CD14-positive monocyte (primary cell): ENCODE measurements around the gene SKIC2. TPM values are rescaled to one million over a fixed set of nuclear protein-coding genes. Genes with fewer than 3 reads are reported as not detected.
"Not testable (repeated sequence)": the region's sequence is repeated elsewhere in the genome, so short reads cannot be mapped to it uniquely, and the experiment has no call there.

ENCODE experiments used
- DNase-seq, 3 donors: peaks; one replicate each; pipeline ENCODE4 v3.0.0-alpha.2; 2011 to 2022
- H2AFZ ChIP-seq: 2 replicates; pipeline ENCODE4 v1.6.0; 2012; ENCODE audit warnings: mild to moderate bottlenecking, low read depth, low read length, inconsistent platforms; ENCODE audit not compliant: insufficient read depth, poor library complexity, severe bottlenecking
- H3K27ac ChIP-seq, 2 donors: 1 replicate in 1 of 2; 2 replicates in 1 of 2; pipeline ENCODE4 v1.5.1; 2012 to 2013; ENCODE audit warnings: low read length in 2 of 2, control low read depth in 1 of 2, inconsistent platforms in 1 of 2, low read depth in 1 of 2, mild to moderate bottlenecking in 1 of 2
- H3K27me3 ChIP-seq, 2 donors: one replicate each; pipeline versions ENCODE4 v1.6.0 to v1.6.1; 2011 to 2013; ENCODE audit warnings: low read length in 2 of 2; ENCODE audit not compliant: control insufficient read depth in 2 of 2, insufficient read depth in 2 of 2
- H3K36me3 ChIP-seq, 2 donors: replicated peaks in 1 of 2; 1 replicate in 1 of 2; 2 replicates in 1 of 2; pipeline versions ENCODE4 v1.5.1 to v1.6.1; 2012 to 2013; ENCODE audit warnings: low read length in 2 of 2, control low read depth in 1 of 2, inconsistent platforms in 1 of 2, mild to moderate bottlenecking in 1 of 2; ENCODE audit not compliant: insufficient read depth in 2 of 2, control insufficient read depth in 1 of 2
- H3K4me1 ChIP-seq, 2 donors: 1 replicate in 1 of 2; 2 replicates in 1 of 2; pipeline versions ENCODE4 v1.5.1 to v1.6.1; 2012 to 2013; ENCODE audit warnings: low read length in 2 of 2, control low read depth in 1 of 2, inconsistent platforms in 1 of 2, mild to moderate bottlenecking in 1 of 2, moderate library complexity in 1 of 2; ENCODE audit not compliant: insufficient read depth in 2 of 2, control insufficient read depth in 1 of 2
- H3K4me2 ChIP-seq: replicated peaks from 2 replicates; pipeline ENCODE3; 2012; ENCODE audit warnings: low read length, moderate library complexity, mild to moderate bottlenecking; ENCODE audit not compliant: poor library complexity, severe bottlenecking; ENCODE audit errors: extremely low read depth
- H3K4me3 ChIP-seq, 3 experiments: fragments of 200-600 bp in 1 of 3; sonication (generic) in 1 of 3; replicated peaks in 1 of 3; 1 replicate in 2 of 3; 2 replicates in 1 of 3; pipeline ENCODE4 v1.5.1; 2011 to 2013; ENCODE audit warnings: low read length in 3 of 3, mild to moderate bottlenecking in 3 of 3, control low read depth in 2 of 3, low read depth in 2 of 3, inconsistent platforms in 1 of 3, moderate library complexity in 1 of 3
- H3K79me2 ChIP-seq: 2 replicates; pipeline ENCODE4 v1.6.0; 2012; ENCODE audit warnings: mild to moderate bottlenecking, control low read depth, inconsistent platforms, low read length, moderate library complexity; ENCODE audit not compliant: insufficient read depth
- H3K9ac ChIP-seq: 2 replicates; pipeline ENCODE4 v1.6.0; 2017; ENCODE audit warnings: low read length, mild to moderate bottlenecking; ENCODE audit not compliant: insufficient read depth, poor library complexity, severe bottlenecking
- H3K9me3 ChIP-seq, 2 donors: replicated peaks in 1 of 2; 1 replicate in 1 of 2; 2 replicates in 1 of 2; pipeline versions ENCODE4 v1.5.1 to v1.6.1; 2012 to 2013; ENCODE audit warnings: low read length in 2 of 2, control low read depth in 1 of 2; ENCODE audit not compliant: control insufficient read depth in 1 of 2, insufficient read depth in 1 of 2
- H4K20me1 ChIP-seq: 2 replicates; pipeline ENCODE4 v1.6.0; 2012; ENCODE audit warnings: mild to moderate bottlenecking, low read length, control low read depth, moderate library complexity; ENCODE audit not compliant: insufficient read depth
- H3K27ac Mint-ChIP-seq, 7 donors: one replicate each; pipeline ENCODE4 v1.8.0; 2020; ENCODE audit warnings: mild to moderate bottlenecking in 7 of 7, mixed read lengths in 7 of 7, moderate library complexity in 6 of 7, inconsistent platforms in 2 of 7
- H3K27me3 Mint-ChIP-seq, 3 donors: one replicate each; pipeline ENCODE4 v1.8.0; 2021 to 2022; ENCODE audit warnings: low read depth in 3 of 3, mild to moderate bottlenecking in 3 of 3, mixed read lengths in 3 of 3, moderate library complexity in 3 of 3, inconsistent platforms in 1 of 3
- H3K36me3 Mint-ChIP-seq, 2 donors: one replicate each; pipeline ENCODE4 v1.8.0; 2020; ENCODE audit warnings: mixed read lengths in 2 of 2, inconsistent platforms in 1 of 2, mild to moderate bottlenecking in 1 of 2
- H3K4me1 Mint-ChIP-seq: one replicate; pipeline ENCODE4 v1.8.0; 2020; ENCODE audit warnings: mild to moderate bottlenecking, mixed read lengths
- H3K4me3 Mint-ChIP-seq, 2 donors: one replicate each; pipeline ENCODE4 v1.8.0; 2020; ENCODE audit warnings: mild to moderate bottlenecking in 2 of 2, mixed read lengths in 2 of 2, moderate library complexity in 1 of 2
- H3K9me3 Mint-ChIP-seq, 7 donors: one replicate each; pipeline ENCODE4 v1.8.0; 2020 to 2022; ENCODE audit warnings: mixed read lengths in 7 of 7, mild to moderate bottlenecking in 6 of 7, moderate library complexity in 6 of 7, inconsistent platforms in 2 of 7
- CTCF ChIP-seq: fragments of 200-600 bp; IDR thresholded peaks from one replicate; pipeline ENCODE4 v1.8.0; 2022; ENCODE audit warnings: antibody characterized with exemption, mild to moderate bottlenecking
- WGBS: methylation state at CpG from one replicate; pipeline ENCODE4 v1.1.5; 2013; ENCODE audit warnings: missing lambda C conversion rate; ENCODE audit not compliant: insufficient coverage; 5-methylcytosine and 5-hydroxymethylcytosine counted together
- intact Hi-C, 2 donors: fragments of 100-400 bp; cut with micrococcal nuclease; formaldehyde crosslinking; loops; one replicate each; pipeline versions ENCODE4 v1.15.0 to v1.15.1; 2023
- polyA plus RNA-seq, 3 donors: library from polyadenylated mRNA; depleted of rRNA in 1 of 3; unstranded in 2 of 3; stranded (reverse) in 1 of 3; fragments of 300-500 nt in 2 of 3; fragments of >200 nt in 1 of 3; fragmentation: Illumina TruSeq in 2 of 3; gene quantifications; 1 replicate in 2 of 3; 2 replicates in 1 of 3; pipeline ENCODE4 v1.2.3, GENCODE V29; 2012 to 2021

The SKIC2 gene
- polyA plus RNA-seq, 3 donors = 13.2 to 72.1 (median 13.2) TPM

GRCh38 chr6:31979238-31979898, 20.4 kb downstream of the SKIC2 start:
- intact Hi-C loops = no loop called here
- Mint-ChIP-seq H3K27ac (peak overlapping the region in 1 of 7 donors; percentile 13), H3K27me3 (no peaks in the 10 kb centered on the region), H3K36me3 (peaks cover 14 to 35% of the 10 kb centered on the region in 2 donors), H3K4me1 (peaks cover 2% of the 10 kb centered on the region), H3K4me3 (no peak overlapping the region), H3K9me3 (peaks cover 0 to 7% (median 0%) of the 10 kb centered on the region in 7 donors)
- Histone ChIP-seq H3K9ac (no peak overlapping the region), H3K4me1 (no peaks in the 10 kb centered on the region), H3K27ac (no peak overlapping the region), H3K79me2 (no peaks in the 10 kb centered on the region), H3K4me3 (no peak overlapping the region), H3K9me3 (no peaks in the 10 kb centered on the region), H3K27me3 (no peaks in the 10 kb centered on the region), H3K4me2 (no peak overlapping the region), H4K20me1 (no peaks in the 10 kb centered on the region), H2AFZ (no peak overlapping the region), H3K36me3 (peaks cover 11 to 19% of the 10 kb centered on the region in 2 donors)
- TF ChIP-seq CTCF = no peak
- 100% methylated on average over 2 of the region's 3 CpGs for WGBS
- DNase-seq = no peak

GRCh38 chr6:31980195-31980876, 21.4 kb downstream of the SKIC2 start:
- 100% methylated on average over 2 of the region's 13 CpGs for WGBS
- H3K9ac ChIP-seq, DNase-seq, H3K4me1 Mint-ChIP-seq, H3K9me3 ChIP-seq, H3K4me1 ChIP-seq, H3K9me3 Mint-ChIP-seq, H3K27ac ChIP-seq, H4K20me1 ChIP-seq, H3K4me2 ChIP-seq, H3K79me2 ChIP-seq, intact Hi-C loops, H3K27me3 ChIP-seq, H3K4me3 ChIP-seq, H3K4me3 Mint-ChIP-seq, H3K27me3 Mint-ChIP-seq, H2AFZ ChIP-seq: not testable (repeated sequence)
- peaks cover 13 to 29% of the 10 kb centered on the region in 2 donors for H3K36me3 Mint-ChIP-seq
- H3K36me3 ChIP-seq = peaks cover 11 to 19% of the 10 kb centered on the region in 2 donors
- H3K27ac Mint-ChIP-seq = peak overlapping the region in 1 of 7 donors; percentile 32

- H3K36me3 Mint-ChIP-seq = peaks cover 13 to 26% of the 10 kb centered on the region in 2 donors
- H3K9ac ChIP-seq, H3K9me3 ChIP-seq, H3K4me3 Mint-ChIP-seq, intact Hi-C loops, H3K79me2 ChIP-seq, DNase-seq, H3K27me3 ChIP-seq, H4K20me1 ChIP-seq, H3K4me2 ChIP-seq, H3K27ac ChIP-seq, H3K27ac Mint-ChIP-seq, H2AFZ ChIP-seq, H3K27me3 Mint-ChIP-seq, H3K4me3 ChIP-seq, H3K4me1 ChIP-seq, H3K4me1 Mint-ChIP-seq, H3K9me3 Mint-ChIP-seq: not testable (repeated sequence)
- no CpG with 5 or more reads among the region's 5 CpGs for WGBS
- H3K36me3 ChIP-seq = peaks cover 11 to 19% of the 10 kb centered on the region in 2 donors
Observed at GRCh38 chr6:31980998-31981397, 22.0 kb downstream of the SKIC2 start.

GRCh38 chr6:31981744-31982143, 22.8 kb downstream of the SKIC2 start, which contains the start of gene C4A:
TSS of gene C4A (plus strand) at chr6:31982057. CDS start at chr6:31982108, 51 bp downstream.
- intact Hi-C loops, H4K20me1 ChIP-seq, DNase-seq, H3K9me3 Mint-ChIP-seq, H3K27me3 Mint-ChIP-seq, H3K27ac Mint-ChIP-seq, H3K4me1 ChIP-seq, H3K4me3 Mint-ChIP-seq, H3K4me1 Mint-ChIP-seq, H2AFZ ChIP-seq, H3K27me3 ChIP-seq, H3K4me3 ChIP-seq, H3K9ac ChIP-seq, H3K9me3 ChIP-seq, H3K4me2 ChIP-seq, H3K79me2 ChIP-seq, H3K27ac ChIP-seq: not testable (repeated sequence)
- H3K36me3 Mint-ChIP-seq = peaks cover 13 to 22% of the 10 kb centered on the region in 2 donors
- no CpG with 5 or more reads among the region's 7 CpGs for WGBS
- peaks cover 11 to 19% of the 10 kb centered on the region in 2 donors for H3K36me3 ChIP-seq
